A549 (cell line): Measurements from ENCODE around the gene ABCA2.

Experiments
- CHD4 ChIP-seq: fragments of 200-600 bp; sonication (generic); IDR thresholded peaks from 2 replicates; pipeline ENCODE4 v1.6.1; 2016; ENCODE audit warnings: antibody characterized with exemption, mild to moderate bottlenecking, borderline replicate concordance
- HOXA7 ChIP-seq: fragments of 250-450 bp; sonication (Bioruptor Pico); IDR thresholded peaks from 2 replicates; pipeline ENCODE4 v1.5.0; 2020; ENCODE audit warnings: mild to moderate bottlenecking, moderate library complexity
- JUN ChIP-seq, 2 experiments: fragments of >200 bp; sonication (Bioruptor Twin); formaldehyde crosslinking; IDR thresholded peaks; 2 replicates in 1 of 2; 3 replicates in 1 of 2; pipeline ENCODE4 v1.6.1; 2016 to 2017
- JUNB ChIP-seq: fragments of >200 bp; sonication (Bioruptor Twin); formaldehyde crosslinking; IDR thresholded peaks from 2 replicates; pipeline ENCODE4 v1.6.1; 2016
- MAX ChIP-seq: IDR thresholded peaks from 2 replicates; pipeline ENCODE4 v1.6.1; 2012
- MYC ChIP-seq: IDR thresholded peaks from 2 replicates; pipeline ENCODE4 v1.6.1; 2012; ENCODE audit warnings: mild to moderate bottlenecking, inconsistent platforms, low read length, improper control_type of control experiment, borderline replicate concordance
- POLR2A ChIP-seq: IDR thresholded peaks from 2 replicates; pipeline ENCODE4 v1.6.1; 2012; ENCODE audit warnings: mild to moderate bottlenecking, low read length
- RAD21 ChIP-seq, 2 experiments: fragments of >200 bp in 1 of 2; sonication (Bioruptor Twin) in 1 of 2; formaldehyde crosslinking in 1 of 2; IDR thresholded peaks in 1 of 2; conservative IDR thresholded peaks in 1 of 2; 2 replicates in 1 of 2; 3 replicates in 1 of 2; pipeline ENCODE4 v1.6.1; 2012 to 2018; ENCODE audit warnings: inconsistent platforms in 1 of 2
- SMC3 ChIP-seq: fragments of >200 bp; sonication (Bioruptor Twin); formaldehyde crosslinking; IDR thresholded peaks from 3 replicates; pipeline ENCODE4 v1.6.1; 2018; ENCODE audit warnings: inconsistent platforms
- ZNF302 ChIP-seq: fragments of 250-450 bp; sonication (Bioruptor Pico); IDR thresholded peaks from 2 replicates; pipeline ENCODE4 v1.9.0; 2021; ENCODE audit warnings: inconsistent platforms, mild to moderate bottlenecking, moderate library complexity
- TF ChIP-seq, protein P1 (sequence below): fragments of >200 bp; sonication (Bioruptor Twin); formaldehyde crosslinking; IDR thresholded peaks from 3 replicates; pipeline ENCODE4 v1.5.1; 2016

DNA sequence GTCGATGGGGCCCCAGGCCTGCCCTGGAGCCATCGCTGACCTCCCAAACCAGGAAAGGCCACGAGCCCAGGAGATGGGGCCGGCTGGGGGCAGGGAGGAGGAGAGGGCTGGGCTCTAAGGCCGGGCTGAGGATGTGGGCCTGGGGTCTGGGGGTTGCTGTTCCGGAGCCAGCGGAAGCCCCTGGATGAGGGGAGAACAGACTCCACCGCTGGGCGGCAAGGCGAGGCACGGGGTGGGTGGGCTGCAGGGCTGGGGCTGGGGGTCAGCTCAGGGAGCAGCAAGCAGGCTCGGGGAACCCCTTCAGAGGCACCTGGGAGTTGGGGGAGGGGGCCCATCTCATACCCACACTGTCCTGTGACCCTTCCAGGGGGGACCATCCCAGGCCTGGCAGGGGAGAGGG lies 64.3 kb downstream of the ABCA2 start:
- TF ChIP-seq MAX, result no peak
- TF ChIP-seq, protein P1, sequence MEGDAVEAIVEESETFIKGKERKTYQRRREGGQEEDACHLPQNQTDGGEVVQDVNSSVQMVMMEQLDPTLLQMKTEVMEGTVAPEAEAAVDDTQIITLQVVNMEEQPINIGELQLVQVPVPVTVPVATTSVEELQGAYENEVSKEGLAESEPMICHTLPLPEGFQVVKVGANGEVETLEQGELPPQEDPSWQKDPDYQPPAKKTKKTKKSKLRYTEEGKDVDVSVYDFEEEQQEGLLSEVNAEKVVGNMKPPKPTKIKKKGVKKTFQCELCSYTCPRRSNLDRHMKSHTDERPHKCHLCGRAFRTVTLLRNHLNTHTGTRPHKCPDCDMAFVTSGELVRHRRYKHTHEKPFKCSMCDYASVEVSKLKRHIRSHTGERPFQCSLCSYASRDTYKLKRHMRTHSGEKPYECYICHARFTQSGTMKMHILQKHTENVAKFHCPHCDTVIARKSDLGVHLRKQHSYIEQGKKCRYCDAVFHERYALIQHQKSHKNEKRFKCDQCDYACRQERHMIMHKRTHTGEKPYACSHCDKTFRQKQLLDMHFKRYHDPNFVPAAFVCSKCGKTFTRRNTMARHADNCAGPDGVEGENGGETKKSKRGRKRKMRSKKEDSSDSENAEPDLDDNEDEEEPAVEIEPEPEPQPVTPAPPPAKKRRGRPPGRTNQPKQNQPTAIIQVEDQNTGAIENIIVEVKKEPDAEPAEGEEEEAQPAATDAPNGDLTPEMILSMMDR, result no peak
- TF ChIP-seq MYC, result no peak
- TF ChIP-seq HOXA7, result no peak
- TF ChIP-seq JUNB, result no peak
- no peak for TF ChIP-seq SMC3
- no peak for TF ChIP-seq JUN (IDR thresholded peaks at IDR 0.05)
- TF ChIP-seq POLR2A, result no peak
- no peak for TF ChIP-seq ZNF302 (CRISPR knock-in tag)
- no peak for TF ChIP-seq RAD21 (conservative IDR thresholded peaks at IDR 0.05 in 1 of 2, IDR thresholded peaks at IDR 0.05 in 1 of 2)
- no peak for TF ChIP-seq CHD4
